ENCODE results near the gene FEZF1.

The FEZF1 gene

DNA sequence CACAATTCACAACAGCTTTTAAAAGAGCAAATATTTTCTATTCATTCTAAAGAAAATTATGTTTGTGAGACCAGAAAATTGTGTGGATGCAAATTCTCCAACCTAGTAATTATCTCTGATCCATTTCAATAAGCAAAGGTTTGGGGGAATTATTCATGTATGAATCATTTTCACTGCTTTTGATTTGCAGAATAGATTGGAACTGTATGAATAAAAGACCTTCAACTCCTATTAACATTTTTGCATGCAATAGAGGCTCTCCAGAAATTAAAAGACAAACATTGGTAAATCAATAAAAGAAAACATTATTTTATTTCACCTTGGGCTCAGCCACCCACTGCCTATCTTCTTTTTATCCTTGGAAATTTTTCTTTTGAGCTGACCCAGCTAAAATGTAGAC is 43.5 kb downstream of the FEZF1 start:
- Histone ChIP-seq H3K27me3 (no peaks in the 10 kb centered on the region), H3K4me1 (no peaks in the 10 kb centered on the region), H3K36me3 (no peaks in the 10 kb centered on the region), H3K9me3 (no peaks in the 10 kb centered on the region), H3K4me3 (ENCODE audit: low read depth, low read length) (no peak overlapping the region)
- DNase-seq, result no peak
- TF ChIP-seq, protein P1, sequence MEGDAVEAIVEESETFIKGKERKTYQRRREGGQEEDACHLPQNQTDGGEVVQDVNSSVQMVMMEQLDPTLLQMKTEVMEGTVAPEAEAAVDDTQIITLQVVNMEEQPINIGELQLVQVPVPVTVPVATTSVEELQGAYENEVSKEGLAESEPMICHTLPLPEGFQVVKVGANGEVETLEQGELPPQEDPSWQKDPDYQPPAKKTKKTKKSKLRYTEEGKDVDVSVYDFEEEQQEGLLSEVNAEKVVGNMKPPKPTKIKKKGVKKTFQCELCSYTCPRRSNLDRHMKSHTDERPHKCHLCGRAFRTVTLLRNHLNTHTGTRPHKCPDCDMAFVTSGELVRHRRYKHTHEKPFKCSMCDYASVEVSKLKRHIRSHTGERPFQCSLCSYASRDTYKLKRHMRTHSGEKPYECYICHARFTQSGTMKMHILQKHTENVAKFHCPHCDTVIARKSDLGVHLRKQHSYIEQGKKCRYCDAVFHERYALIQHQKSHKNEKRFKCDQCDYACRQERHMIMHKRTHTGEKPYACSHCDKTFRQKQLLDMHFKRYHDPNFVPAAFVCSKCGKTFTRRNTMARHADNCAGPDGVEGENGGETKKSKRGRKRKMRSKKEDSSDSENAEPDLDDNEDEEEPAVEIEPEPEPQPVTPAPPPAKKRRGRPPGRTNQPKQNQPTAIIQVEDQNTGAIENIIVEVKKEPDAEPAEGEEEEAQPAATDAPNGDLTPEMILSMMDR (IDR thresholded peaks at IDR 0.05; ENCODE audit: low read depth, low read length), result no peak

DNA sequence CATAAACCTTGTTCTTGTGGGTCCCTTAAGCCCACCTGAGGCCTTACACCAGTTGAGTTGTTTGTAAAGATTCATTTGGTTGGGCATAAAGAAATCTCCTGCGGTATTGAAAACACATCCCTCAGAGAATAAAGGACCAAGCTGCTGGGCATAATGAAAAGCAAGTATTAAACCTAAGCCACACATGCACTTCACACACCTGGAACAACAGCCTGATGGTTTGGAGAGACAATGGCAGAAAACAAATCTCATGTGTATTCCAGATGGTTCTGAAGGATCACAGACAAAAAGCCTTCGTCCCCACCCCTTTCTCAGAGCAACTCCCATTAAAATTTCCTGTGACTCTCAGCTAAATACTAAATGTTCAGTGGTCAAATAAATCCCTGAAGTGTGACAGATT is 44.2 kb downstream of the FEZF1 start:
- Histone ChIP-seq H3K4me3 (ENCODE audit: low read depth, low read length) (no peak overlapping the region), H3K4me1 (no peaks in the 10 kb centered on the region), H3K9me3 (no peaks in the 10 kb centered on the region), H3K27me3 (no peaks in the 10 kb centered on the region), H3K36me3 (no peaks in the 10 kb centered on the region)
- DNase-seq, result no peak
- TF ChIP-seq, protein P1 (IDR thresholded peaks at IDR 0.05; ENCODE audit: low read depth, low read length), result no peak

DNA sequence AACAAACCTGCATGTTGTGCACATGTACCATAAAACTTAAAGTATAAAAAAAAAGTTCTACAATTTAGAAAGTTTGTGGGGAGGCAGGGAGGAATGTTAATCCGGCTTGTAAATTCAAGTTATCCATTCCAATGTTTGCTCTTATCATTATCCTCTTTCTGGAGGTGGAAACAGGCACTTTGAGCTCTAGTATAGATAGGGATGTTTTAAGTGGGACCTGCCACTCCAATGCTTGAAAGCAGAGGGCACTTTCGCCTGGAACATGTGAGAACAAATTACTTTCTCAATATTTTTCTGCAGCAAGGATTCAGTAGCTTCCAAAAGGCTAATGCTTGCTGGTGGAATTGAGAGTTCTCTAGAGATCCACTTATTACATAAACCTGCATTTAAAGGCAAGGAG is 45.6 kb downstream of the FEZF1 start:
- no peak for DNase-seq
- Histone ChIP-seq H3K4me3 (ENCODE audit: low read depth, low read length) (no peak overlapping the region), H3K27me3 (no peaks in the 10 kb centered on the region)

DNA sequence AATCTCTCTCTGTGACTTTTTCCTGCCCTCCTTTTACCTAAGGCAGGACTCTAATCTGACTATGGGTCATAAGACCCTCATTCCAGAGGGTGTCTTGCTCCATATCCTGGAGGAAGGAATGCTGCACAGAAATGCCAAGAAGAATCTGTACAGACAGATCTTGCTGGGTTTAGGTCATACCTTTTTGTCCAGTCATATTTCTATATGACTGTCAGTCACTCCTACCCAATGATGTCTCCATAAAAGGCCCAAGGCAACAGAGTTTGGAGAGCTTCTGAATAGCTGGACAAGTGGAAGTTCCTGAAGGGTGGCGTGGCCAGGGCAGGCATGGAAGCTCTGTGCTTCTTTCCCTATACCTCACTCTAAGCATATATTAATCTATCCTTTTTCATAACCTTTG is 47.5 kb downstream of the FEZF1 start:
- Histone ChIP-seq H3K4me3 (ENCODE audit: low read depth, low read length) (no peak overlapping the region), H3K9me3 (no peaks in the 10 kb centered on the region), H3K27me3 (no peaks in the 10 kb centered on the region), H3K36me3 (no peaks in the 10 kb centered on the region), H3K4me1 (no peaks in the 10 kb centered on the region)
- TF ChIP-seq, protein P1 (IDR thresholded peaks at IDR 0.05; ENCODE audit: low read depth, low read length), result no peak
- DNase-seq, result no peak

More for the DNA sequence above, 45.6 kb downstream of the FEZF1 start:
- Histone ChIP-seq H3K36me3 (no peaks in the 10 kb centered on the region), H3K4me1 (no peaks in the 10 kb centered on the region), H3K9me3 (no peaks in the 10 kb centered on the region)
- TF ChIP-seq, protein P1 (IDR thresholded peaks at IDR 0.05; ENCODE audit: low read depth, low read length), result no peak

DNA sequence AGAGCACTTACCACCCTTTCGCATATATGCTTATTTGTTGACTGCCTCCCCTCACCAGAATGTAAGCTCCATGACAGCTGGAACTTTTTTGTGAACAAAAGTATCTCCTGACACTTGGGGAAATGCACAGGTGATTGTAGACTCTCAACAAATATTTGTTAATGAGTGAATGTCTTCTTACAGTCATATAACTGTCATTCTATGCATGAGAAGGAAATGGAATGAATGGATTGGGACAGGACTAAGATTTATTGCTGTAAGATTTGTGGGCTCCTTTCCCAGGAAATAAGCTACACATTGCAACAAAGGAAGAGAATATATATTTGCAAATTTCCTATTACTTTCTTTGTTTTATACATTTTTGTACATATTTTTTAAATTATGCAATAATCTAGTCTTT is 48.5 kb downstream of the FEZF1 start:
- no peaks in the 10 kb centered on the region for H3K9me3 ChIP-seq
- no peaks in the 10 kb centered on the region for H3K4me1 ChIP-seq
- H3K36me3 ChIP-seq, result no peaks in the 10 kb centered on the region
- no peak for DNase-seq
- TF ChIP-seq, protein P1 (IDR thresholded peaks at IDR 0.05; ENCODE audit: low read depth, low read length), result no peak
- H3K4me3 ChIP-seq (ENCODE audit: low read depth, low read length), result no peak overlapping the region
- H3K27me3 ChIP-seq, result no peaks in the 10 kb centered on the region

DNA sequence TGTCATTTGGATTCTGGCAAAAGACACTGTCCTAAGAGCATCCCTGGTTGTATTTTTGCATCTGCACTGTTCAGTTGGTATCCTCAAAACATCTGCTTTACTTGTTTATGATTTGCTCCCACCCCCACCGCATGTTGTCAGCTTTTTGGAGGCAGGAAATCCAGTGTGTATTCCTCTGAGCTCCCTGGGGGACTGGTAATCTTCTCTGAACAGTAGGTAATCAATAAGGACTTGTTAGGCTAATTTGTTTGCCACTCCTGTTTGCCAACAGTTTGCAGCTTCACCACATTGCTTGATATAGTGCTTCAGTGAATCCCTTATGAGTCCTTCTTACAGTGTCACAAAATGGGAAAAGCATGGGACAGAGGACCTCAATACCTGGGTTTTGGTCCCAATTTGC is 49.1 kb downstream of the FEZF1 start:
- TF ChIP-seq, protein P1 (IDR thresholded peaks at IDR 0.05; ENCODE audit: low read depth, low read length), result no peak
- no peaks in the 10 kb centered on the region for H3K9me3 ChIP-seq
- H3K27me3 ChIP-seq, result no peaks in the 10 kb centered on the region
- no peaks in the 10 kb centered on the region for H3K4me1 ChIP-seq
- DNase-seq, result no peak
- no peaks in the 10 kb centered on the region for H3K36me3 ChIP-seq
- H3K4me3 ChIP-seq (ENCODE audit: low read depth, low read length), result no peak overlapping the region
